WERI-Rb-1 (cell line): ENCODE results near the gene AAR2.

Experiments used
- DNase-seq: peaks from one replicate; pipeline ENCODE4 v3.0.0-alpha.2; 2020
- H3K27ac ChIP-seq: fragments of 250-450 bp; sonication (Bioruptor Pico); 2 replicates; pipeline ENCODE4 v1.5.1; 2020; ENCODE audit warnings: mild to moderate bottlenecking, moderate library complexity
- H3K27me3 ChIP-seq: fragments of 250-450 bp; sonication (Bioruptor Pico); 2 replicates; pipeline ENCODE4 v1.5.1; 2021; ENCODE audit warnings: mild to moderate bottlenecking, low read depth, moderate library complexity; ENCODE audit not compliant: insufficient read depth, severe bottlenecking
- H3K36me3 ChIP-seq: fragments of 250-450 bp; sonication (Bioruptor Pico); 2 replicates; pipeline ENCODE4 v1.5.1; 2020; ENCODE audit warnings: mild to moderate bottlenecking, moderate library complexity
- H3K4me3 ChIP-seq: 2 replicates; pipeline ENCODE4 v1.5.1; 2011; ENCODE audit warnings: low read depth, mild to moderate bottlenecking, control low read depth, low read length
- H3K9me3 ChIP-seq: fragments of 250-450 bp; sonication (Bioruptor Pico); 2 replicates; pipeline ENCODE4 v1.5.1; 2021; ENCODE audit warnings: mild to moderate bottlenecking, moderate library complexity; ENCODE audit not compliant: severe bottlenecking
- TF ChIP-seq, protein P1 (sequence below): IDR thresholded peaks from 2 replicates; pipeline ENCODE4 v1.5.1; 2011; ENCODE audit warnings: low read depth, mild to moderate bottlenecking, control low read depth, inconsistent platforms, low read length

Gene AAR2

GRCh38 chr20:36246401-36246800 lies 10.1 kb downstream of the AAR2 start:
- Histone ChIP-seq H3K27ac (no peak overlapping the region), H3K4me3 (no peak overlapping the region), H3K27me3 (no peaks in the 10 kb centered on the region), H3K36me3 (peaks cover 79% of the 10 kb centered on the region), H3K9me3 (no peaks in the 10 kb centered on the region)
- no peak for DNase-seq
- TF ChIP-seq, protein P1, sequence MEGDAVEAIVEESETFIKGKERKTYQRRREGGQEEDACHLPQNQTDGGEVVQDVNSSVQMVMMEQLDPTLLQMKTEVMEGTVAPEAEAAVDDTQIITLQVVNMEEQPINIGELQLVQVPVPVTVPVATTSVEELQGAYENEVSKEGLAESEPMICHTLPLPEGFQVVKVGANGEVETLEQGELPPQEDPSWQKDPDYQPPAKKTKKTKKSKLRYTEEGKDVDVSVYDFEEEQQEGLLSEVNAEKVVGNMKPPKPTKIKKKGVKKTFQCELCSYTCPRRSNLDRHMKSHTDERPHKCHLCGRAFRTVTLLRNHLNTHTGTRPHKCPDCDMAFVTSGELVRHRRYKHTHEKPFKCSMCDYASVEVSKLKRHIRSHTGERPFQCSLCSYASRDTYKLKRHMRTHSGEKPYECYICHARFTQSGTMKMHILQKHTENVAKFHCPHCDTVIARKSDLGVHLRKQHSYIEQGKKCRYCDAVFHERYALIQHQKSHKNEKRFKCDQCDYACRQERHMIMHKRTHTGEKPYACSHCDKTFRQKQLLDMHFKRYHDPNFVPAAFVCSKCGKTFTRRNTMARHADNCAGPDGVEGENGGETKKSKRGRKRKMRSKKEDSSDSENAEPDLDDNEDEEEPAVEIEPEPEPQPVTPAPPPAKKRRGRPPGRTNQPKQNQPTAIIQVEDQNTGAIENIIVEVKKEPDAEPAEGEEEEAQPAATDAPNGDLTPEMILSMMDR: no peak

- H3K9me3 ChIP-seq: no peaks in the 10 kb centered on the region
- TF ChIP-seq, protein P1: no peak
- no peak overlapping the region for H3K4me3 ChIP-seq
- peaks cover 81% of the 10 kb centered on the region for H3K36me3 ChIP-seq
- no peak for DNase-seq
- H3K27me3 ChIP-seq: no peaks in the 10 kb centered on the region
- no peak overlapping the region for H3K27ac ChIP-seq
Observed at GRCh38 chr20:36248836-36249235, 12.6 kb downstream of the AAR2 start.

GRCh38 chr20:36249450-36249849 lies 13.2 kb downstream of the AAR2 start:
- Histone ChIP-seq H3K9me3 (no peaks in the 10 kb centered on the region), H3K27ac (no peak overlapping the region), H3K36me3 (peaks cover 78% of the 10 kb centered on the region), H3K27me3 (no peaks in the 10 kb centered on the region), H3K4me3 (no peak overlapping the region)
- no peak for DNase-seq
- TF ChIP-seq, protein P1: no peak

DNA sequence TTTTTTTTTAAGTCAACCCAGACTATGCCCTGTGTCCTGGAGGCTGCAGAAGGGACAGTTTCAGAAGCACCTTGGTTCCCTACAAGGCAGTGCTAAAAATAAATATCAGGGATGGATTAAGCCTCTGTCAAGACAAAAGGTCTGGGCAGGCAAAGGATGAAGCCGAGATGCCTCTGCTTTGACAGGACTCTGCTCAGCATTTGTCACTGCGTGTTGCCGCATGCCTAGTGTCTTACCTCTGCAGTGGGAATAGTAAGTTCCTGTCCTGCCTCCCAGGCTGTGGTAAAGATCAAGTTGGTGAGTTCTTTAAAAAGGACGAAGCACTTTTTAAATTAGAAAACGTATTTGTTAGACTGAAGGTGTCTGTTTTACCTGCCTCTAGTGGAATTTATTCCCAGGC lies 15.1 kb downstream of the AAR2 start:
- no peaks in the 10 kb centered on the region for H3K27me3 ChIP-seq
- H3K36me3 ChIP-seq: peaks cover 72% of the 10 kb centered on the region
- peak overlapping the region; percentile 46 for H3K27ac ChIP-seq
- TF ChIP-seq, protein P1: no peak
- H3K9me3 ChIP-seq: no peaks in the 10 kb centered on the region
- H3K4me3 ChIP-seq: no peak overlapping the region
- peak; percentile 50 for DNase-seq

DNA sequence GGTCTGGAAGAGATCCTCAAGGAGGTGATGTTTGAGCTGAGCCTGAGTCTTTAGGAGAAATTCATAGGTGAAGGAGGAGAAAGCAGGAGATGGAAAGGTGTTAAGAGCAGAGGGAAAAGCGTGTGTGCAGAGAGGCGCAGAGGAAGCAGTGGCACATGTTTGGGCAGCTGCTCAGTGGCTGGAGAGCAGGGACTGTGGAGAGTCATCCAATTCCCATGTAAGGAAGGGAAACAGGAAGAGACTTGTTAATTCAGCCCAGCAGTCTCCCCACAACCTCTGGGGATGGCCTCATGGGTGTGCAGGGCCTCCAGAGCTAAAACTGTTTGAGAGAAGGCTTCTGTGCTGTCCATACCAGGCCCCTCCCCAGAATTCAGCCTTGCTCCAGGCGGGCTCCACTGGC lies 16.2 kb downstream of the AAR2 start:
- H3K36me3 ChIP-seq: peaks cover 70% of the 10 kb centered on the region
- no peak for DNase-seq
- no peaks in the 10 kb centered on the region for H3K9me3 ChIP-seq
- TF ChIP-seq, protein P1: no peak
- no peaks in the 10 kb centered on the region for H3K27me3 ChIP-seq
- no peak overlapping the region for H3K27ac ChIP-seq
- no peak overlapping the region for H3K4me3 ChIP-seq

- Histone ChIP-seq H3K27me3 (no peaks in the 10 kb centered on the region), H3K27ac (no peak overlapping the region), H3K36me3 (peaks cover 65% of the 10 kb centered on the region), H3K9me3 (no peaks in the 10 kb centered on the region), H3K4me3 (no peak overlapping the region)
- TF ChIP-seq, protein P1: no peak
- DNase-seq: no peak
Observed at GRCh38 chr20:36253036-36253435, 16.8 kb downstream of the AAR2 start.
